Kidney glomerular epithelial cell (primary cell): ENCODE measurements around the gene CNTNAP3.
"Not testable (repeated sequence)": the region's sequence is repeated elsewhere in the genome, so short reads cannot be mapped to it uniquely, and the experiment has no call there.

Experiments used
- DNase-seq: peaks from one replicate; lab custom pipeline; 2025; lab: John Stamatoyannopoulos, UW

The CNTNAP3 gene

DNA sequence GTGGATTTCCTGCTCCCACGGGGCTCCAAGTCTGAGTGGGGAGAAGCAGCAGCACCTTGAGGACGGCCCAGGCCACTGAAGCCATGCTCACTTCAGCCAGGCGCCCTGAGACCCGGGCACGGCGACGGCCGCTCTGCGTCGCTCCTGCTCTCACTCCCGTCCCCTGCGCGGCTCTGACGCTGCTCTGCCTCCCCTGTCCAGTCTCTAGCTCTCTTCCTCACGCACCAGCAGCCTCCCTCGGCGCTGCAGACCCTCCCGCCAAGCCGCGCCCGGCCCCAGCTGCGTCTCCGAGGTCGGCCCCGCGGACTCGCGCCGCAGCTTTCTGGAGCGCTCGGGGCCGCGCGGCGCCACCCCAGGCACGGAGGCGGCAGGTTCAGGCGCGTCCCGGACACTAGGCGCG, at the start of gene CNTNAP3:
CNTNAP3 (minus strand) TSS at position 188 of the 400 bp plus-strand sequence; CDS start at position 85, 103 bp downstream.
- not testable (repeated sequence) for DNase-seq

DNA sequence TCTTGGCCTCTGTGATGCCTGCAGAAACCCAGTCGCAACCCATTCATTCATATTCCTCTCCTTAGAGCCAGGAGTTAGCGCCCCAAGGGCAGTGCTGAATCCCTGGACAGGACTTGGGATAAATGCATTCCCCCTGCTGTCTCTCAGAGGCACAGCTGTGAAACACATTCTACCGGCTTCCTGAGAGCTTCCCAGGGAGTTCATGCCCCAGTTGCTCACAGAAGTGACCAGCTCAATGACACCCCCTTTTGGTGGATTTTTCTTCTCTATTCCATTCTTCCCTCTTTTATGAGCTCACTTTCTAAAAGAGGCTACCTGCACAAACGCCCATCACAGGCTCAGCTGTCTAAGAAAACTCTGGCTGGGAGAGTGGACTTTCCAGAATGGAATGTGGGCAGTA, 8.0 kb downstream of the CNTNAP3 start:
- not testable (repeated sequence) for DNase-seq

DNA sequence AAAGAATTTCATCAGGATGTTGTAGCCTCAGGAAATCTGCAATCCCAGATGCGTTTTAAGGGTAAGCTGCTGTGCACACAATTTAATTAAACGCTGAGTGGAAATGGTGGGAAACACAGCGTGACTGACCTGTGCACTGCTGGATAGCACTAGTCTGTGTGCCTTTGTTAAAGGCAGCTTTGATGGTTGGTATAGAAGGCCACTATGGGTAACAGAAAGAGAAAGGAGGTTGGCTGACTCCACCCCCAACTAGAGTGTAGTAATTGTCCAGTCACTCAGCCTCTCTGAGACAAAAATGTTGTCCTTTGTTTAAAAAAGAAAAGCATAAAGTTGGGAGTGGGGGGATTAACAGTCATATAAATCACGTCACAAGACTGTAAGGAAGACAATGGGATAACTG, 45.5 kb downstream of the CNTNAP3 start:
- not testable (repeated sequence) for DNase-seq

DNA sequence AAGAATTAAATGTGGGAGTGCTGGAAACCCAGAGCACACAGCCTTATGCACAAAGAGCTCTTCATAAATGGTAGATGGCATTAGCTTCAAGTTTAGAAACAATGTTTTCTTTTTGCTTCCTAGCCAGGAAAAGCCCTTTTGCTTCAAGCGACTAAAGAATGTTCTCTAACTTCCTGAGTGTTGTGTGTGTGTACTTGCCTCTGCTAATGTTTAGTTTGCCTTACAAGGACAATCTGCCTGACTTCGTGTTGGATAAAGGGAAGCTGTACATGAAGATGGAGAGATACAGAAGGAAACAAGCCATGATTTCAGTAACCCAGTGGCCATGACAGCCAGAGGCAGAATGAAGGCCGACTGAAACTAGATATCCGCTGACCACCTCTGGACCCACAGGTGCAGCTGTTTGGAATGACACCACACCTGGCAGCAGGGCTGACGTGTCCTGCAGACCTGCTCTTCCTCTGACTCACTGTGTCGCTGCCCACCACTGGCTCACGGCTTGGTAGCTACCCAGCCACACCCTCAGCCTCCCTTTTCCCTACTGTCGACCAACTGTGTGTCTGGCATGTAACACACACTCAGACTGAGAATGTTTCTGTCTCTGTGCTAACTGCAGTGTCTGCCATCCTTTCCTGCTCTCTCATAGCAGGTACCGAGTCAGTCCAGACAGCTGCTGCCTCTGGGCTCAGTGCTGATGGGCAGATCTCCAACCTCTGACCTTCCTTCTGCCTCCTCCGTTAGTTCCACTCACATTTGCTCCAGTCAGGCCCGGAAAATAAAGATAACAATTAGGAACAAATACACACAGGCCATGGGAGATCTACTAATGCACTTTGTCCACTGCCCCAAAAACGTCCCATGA, 55.6 kb downstream of the CNTNAP3 start:
- not testable (repeated sequence) for DNase-seq

DNA sequence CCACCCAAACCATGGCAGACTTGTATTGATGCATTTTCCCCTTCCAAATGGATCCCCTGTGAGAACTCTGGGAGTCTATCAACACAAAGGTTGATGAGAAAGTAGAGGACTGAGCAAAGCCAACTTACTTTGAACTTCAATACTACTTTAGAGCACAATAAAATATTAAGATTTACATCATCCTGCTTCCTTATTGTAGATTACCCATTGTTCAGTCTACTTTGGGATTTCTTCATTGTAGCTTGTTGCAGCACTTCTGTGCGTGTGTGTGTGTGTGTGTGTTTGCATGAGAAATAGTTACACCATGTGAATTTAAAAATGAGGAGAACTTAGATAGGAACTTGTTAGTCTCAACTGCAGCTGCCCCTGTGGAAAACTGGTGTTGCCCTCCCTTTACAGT, 72.0 kb downstream of the CNTNAP3 start:
- DNase-seq = not testable (repeated sequence)

DNA sequence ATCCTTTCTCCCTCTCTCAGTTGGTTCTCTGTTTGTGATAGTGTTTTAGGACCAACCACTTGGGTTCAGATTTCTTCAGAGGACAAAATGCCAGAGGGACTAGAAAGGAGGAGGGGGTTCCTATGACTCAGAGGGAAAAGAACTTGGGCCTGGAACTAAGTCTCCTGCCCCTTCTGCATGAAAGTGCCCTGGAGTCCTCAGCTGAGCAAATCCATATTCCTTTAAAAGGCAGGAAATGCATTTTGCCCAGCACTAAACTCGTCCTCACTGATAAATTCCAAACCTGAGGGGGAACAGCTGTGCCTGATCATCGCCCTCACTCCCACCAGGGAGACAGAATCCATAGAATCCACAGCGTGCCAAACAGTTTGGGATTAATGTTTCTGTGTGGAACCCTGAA, 78.2 kb downstream of the CNTNAP3 start:
- DNase-seq = not testable (repeated sequence)

DNA sequence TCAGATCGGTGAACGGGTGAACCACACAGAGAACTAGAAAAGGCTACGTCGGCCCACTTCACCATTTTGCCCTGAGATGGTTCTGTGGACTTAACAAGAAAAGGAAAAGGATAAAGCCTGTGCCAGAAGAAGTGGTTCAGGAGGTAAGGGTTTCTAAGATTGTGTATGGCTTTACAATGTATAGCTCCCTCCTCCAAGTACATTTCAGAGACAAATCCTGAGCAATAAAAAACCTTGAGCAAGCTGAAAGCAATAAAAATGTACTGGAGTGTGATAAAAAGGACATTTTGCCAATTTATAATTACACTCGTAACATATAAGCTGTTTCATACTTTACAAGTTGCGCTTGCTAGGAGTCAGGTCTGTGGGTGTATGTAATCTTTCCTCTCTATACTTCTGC, 81.3 kb downstream of the CNTNAP3 start:
- DNase-seq = not testable (repeated sequence)

DNA sequence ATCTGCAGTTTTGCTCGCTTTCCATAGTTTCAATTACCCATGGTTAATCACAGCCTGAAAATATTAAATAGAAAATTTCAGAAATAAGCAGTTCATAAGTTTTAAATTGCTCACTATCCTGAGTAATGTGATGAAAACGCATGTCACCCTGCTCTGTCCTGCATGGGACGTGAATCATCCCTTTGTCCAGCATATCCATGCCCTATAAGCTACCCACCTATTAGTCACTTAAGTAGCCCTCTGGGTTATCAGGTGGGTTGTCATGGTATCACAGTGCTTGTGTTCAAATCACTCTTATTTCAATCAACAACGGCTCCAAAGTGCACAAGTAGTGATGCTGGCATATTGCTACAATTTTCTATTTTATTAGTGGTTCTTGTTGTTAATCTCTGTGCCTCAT, 82.1 kb downstream of the CNTNAP3 start:
- not testable (repeated sequence) for DNase-seq

DNA sequence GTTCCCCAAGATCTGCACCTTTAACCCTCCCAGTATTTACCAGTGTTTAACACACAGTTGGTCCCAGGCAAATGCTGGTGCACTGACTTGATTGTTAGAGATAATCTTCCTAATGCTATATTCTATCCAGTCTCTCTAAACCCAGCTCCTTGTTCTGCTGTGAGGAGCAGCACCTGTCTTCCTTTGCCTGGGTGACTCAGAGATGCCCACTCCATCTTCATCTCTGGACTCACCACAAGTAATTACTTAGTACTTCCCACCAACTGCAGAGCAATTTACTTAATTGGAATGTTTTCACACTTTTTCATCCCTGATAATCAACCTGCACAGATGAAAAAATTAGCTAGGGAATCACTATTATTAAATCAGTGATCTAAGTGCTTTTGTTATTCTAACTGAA, 87.6 kb downstream of the CNTNAP3 start:
- DNase-seq = not testable (repeated sequence)

DNA sequence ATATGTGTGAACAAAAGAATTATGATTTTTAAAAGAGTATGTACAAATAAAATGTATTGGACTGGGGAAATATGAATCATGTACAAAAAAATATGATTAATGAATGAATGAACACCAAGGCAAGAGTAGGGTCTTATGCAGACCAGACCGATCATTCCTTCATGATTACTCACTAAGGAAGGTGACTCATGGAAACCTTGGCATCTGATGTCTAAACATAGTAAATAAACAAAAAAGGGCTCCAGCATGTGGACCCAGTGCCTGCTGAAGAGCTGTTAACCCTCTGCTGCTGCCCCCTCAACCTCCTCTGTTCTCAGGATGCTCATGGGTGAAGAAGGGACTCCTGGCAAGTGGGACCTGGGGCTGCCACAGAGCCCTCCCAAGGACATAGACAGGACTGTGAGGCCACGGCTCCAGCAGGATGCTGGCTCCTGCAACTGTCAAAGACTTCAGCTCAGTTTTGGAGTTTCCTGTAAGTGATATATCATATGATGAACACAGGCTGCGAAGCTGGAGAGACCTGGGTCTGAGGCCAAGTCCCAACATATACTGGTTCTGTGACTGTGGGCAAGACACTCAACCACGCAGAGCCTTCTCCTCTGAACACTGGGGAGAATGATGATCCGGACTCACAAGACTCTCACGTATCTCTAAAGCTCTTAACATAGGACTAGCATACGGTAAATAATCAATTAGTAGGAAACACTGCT, 89.8 kb downstream of the CNTNAP3 start:
- DNase-seq = not testable (repeated sequence)

DNA sequence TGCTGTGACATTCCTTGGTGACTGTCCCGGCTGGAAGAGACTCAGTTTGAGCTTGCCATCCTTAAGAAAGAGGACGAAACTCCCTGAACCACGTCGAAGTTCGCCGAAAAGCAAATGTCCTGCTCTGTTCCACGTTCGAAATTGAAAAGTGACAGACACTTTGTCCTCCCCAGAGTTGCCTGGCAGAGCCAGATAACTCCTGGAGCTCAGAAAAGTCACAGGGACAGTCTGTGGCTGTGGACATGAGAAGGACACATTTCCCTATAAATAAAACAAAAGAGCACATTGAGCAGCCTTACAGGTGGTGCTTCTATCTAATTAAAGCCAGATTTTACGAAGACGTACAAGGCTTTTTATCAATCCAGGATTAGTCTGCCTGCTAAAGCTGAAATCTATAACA, 116.6 kb downstream of the CNTNAP3 start:
- DNase-seq = not testable (repeated sequence)

DNA sequence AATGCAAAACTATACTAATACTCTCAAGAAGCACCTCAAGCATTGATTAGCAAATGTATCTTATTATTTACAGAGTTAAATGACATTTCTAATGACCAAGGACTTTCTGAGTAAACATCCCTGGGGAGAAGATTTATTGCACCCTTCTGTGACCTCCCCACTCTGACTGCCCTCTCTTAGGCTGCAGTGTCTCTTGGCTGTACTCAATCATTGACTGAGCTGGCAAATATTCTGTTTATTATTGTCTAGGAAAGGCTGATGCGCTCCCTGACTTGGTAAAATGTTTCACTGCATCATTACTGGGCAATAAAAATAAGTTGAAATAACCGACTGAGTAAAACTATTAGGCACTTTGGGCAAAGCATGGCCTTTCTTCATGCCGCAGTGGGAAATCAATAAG, 130.3 kb downstream of the CNTNAP3 start:
- DNase-seq = not testable (repeated sequence)

DNA sequence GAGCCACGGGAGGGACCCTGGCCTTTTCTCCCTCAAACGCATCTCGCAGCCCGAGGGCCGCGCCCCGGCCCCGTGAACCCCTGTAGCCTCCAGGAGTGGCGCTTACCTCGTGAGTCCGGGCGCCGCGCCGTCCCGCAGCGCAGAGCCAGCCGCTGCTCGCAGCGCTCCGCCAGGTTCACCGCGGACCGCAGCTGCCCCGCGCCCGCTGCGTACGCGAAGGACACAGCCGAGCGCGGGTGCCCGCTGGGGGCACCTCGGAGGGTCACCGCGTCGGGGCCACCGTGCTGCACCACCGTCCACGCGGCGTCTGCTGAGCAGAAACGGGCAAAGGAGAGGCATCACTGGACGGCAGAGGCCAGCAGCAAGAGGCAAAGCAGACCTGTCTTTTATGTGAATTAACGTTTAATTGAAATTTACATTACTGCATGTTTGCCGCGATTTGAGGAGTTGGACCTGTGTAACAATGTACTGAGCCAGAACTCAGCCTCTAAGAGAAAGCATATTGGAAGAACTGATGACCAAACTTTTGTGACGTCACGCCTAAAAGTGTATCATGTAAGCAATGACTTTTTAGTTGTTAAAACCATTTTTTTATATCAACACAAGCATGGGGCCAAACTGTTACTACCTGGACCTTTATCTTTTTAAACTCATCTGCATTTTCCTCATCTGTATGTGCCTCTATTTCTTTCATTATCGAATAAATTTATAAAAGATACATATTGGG, 155.0 kb downstream of the CNTNAP3 start:
- DNase-seq = not testable (repeated sequence)

DNA sequence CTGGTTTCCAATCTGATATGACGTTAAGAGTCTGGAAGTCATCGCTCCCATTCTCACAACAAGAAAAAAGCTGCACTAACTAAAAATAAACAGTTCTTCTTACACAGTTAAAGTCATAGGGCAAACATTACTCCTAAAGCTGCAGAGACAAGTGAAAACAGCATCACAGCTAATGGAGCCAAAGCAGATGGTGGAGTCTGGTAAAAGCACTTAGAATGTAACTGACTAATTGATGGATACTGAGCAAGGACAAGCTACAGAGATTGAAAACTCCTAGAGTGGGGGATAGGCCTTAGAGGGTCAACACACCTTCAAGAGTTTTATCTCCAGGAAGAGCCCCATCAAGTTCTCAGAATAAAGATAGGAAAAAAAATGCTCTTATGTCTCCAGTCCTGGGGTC, 166.6 kb downstream of the CNTNAP3 start:
- not testable (repeated sequence) for DNase-seq

DNA sequence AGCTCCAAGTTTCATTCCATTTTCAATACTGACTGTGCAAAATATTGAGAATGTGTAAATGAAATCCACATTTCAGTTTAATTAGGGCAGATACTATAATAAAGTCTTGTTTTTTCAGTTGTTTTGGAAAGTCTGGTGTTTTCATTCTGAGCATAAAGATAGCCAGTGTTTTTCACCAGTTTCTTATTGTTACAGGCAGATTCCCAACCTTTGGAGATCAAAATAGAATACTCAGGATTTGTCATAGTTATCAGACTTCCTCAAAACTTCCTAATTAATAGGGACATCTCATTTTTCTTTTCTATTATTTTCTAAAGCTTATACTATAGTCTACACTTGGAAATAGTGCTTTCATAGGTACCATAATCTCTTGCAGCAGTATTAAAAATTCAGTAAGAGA, 176.2 kb downstream of the CNTNAP3 start:
- not testable (repeated sequence) for DNase-seq

DNA sequence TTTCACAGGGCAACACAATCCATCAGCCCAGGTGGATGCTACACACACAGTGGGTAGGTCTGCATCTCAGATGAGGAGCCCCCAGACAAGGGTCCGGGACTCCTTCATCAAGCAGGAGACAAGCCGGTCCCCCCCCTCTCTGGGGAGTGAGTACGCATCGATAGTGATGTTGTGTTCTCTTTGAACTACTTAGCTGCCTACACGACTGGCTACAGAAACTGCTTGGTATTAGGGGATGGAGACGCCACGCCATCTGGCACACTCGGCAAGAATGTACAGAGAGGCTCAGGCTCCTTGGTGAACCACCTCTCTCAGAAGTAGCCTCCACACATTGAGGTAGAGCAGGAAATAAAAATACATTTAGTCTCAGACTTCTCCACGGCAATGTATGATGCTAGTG, 179.8 kb downstream of the CNTNAP3 start:
- DNase-seq = no peak

DNA sequence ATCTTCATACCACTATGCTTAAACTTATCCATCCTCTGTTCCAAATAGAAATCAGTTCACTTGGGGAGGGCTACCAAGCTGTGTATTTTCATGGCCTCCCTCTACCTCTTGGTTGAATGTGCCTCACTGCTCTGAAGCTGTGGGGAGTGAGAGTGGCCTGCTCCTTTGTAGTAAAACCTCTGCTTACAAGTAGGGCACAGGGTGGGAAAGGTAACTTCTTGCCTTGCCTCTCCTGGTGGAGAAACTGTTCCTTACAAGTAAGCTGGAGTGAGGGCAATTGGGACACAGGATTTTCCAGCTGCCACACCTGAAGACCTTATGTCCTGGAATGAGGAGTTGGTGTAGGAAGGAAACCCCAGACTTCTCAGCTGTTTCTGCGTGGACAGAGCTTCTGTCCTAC, 190.8 kb downstream of the CNTNAP3 start:
- DNase-seq = not testable (repeated sequence)

DNA sequence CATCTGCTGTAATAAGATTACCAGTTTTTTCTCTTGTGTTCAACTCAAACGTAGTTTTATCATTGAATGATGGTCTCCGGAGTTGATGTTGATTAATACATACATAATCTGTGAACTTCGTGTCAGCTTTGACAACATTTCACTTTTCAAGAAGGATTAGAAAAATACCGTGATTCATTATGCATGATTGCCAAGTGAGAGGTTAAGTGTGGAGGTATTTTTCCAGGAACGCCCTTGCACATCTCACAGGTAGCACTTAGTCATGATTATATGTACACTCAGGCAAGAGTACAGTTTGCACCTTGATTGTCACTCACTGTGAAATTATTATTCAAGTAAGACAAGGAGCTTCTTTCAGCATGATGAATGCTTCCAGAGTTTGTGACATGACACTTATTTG, 202.7 kb downstream of the CNTNAP3 start:
- DNase-seq = not testable (repeated sequence)

DNA sequence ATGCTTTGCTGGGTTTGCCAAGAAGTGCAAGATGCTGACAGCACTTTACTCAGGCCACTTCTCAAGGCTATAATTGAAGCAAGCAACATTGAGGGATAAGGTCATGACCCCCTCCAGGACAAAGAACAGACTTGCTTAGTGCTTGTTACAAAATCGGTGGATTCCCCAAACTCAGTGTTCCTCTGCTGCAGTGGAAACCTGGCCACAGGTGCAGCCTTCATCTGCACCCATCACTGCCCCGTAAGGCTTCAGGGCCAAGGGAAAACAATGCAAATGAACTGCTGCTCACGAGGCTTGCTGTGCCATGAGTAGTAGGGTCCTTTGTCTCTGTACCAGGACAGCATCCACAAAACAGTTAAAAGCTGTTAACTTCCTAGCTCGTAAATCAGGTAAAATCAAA, 205.4 kb downstream of the CNTNAP3 start:
- DNase-seq = not testable (repeated sequence)

DNA sequence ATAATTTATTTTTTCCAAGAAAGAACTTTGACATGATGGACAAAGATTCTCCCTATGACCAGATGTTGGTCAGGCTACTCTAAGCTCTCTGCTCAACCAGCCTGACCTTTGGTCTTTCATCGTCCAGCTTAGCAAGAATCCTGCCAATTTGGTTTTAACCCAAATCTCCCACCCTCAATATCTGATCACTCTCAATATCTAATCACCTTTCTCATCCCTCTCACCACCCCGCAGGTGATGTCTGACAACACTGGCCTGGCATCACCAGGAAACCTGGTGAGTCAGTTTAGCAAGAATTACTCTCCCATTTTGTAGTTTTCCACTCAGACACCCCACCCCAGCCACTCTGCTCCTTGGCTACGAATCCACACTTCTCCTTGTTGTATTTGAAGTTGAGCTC, 207.9 kb downstream of the CNTNAP3 start:
- not testable (repeated sequence) for DNase-seq

DNA sequence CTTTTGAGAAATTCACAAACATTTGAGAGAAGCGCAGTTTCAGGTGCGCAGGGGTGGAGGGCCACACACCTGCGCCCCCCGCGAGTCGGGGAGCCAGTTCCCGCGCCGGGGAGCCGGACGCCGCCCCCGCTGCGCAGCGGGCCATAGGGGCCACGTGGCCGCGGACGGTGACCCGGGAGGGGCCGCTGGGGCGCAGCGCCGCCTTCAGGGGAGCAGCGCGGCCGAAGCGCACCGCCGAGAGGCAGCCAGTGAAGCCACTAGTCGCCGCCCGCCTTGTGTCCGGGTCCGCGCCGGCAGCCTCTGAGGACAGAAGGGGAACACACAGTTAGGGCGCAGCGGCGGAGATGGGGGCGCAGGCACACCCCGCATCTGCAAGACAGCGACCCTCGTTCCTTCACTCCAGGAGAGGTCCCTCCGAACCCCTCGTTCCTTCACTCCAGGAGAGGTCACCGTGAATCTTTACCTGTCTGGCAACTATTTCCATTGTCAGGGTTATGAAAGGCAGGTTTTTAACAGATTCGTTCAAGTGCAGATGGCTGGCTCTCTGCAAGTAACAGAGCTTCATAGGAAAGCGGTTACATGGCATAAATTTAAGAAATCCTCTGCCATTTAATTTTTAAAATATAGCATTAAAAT, 209.2 kb downstream of the CNTNAP3 start:
- DNase-seq = not testable (repeated sequence)

DNA sequence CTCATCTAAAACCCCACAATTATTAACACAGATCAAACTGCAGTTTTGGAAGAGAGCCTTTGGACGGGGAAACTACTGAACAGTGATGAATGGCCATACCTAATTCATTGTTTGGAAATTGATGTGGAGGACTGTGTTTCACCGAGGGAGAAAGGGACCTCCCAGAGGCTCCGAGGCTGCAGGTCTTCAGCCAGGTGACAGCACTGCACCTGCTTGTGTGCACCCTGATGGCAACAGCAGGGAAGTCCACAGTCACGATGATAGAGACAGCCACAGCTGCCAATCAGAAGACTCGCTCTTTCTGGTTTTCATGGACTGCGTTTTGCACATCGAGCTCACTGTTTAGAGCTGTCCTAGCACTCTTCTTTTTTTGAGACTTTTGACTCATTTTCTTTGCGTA, 214.4 kb downstream of the CNTNAP3 start:
- not testable (repeated sequence) for DNase-seq
